GM10266 (cell line): ENCODE measurements around the gene VANGL2.
A peak's percentile ranks its signal among the peaks of the same experiment; 100 is the strongest.

Source experiments
- DNase-seq: peaks from one replicate; pipeline ENCODE4 v3.0.0; 2012; ENCODE audit errors: extremely low spot score
- TF ChIP-seq, protein P1 (sequence below): IDR thresholded peaks from 2 replicates; pipeline ENCODE4 v1.5.1; 2012; ENCODE audit warnings: mild to moderate bottlenecking, low read depth; ENCODE audit not compliant: control insufficient read depth, insufficient read depth; ENCODE audit errors: missing control alignments

VANGL2 gene

DNA sequence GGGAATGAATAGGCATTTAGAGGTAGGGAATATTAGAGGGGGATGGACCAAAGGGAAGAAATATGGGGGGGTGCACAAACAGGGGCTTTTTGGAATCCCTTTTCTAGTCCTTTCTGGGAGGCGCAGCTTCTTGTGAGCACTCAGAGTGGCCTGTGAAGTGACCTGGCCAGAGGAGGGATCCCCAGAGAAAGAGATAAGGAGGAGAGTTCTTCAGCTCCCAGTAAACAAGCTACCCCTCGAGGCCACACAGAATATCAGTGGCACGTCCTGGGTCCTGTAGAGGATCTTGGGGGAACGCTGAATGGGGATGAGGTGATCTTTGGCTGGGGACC lies 19.4 kb downstream of the VANGL2 start:
- TF ChIP-seq, protein P1, sequence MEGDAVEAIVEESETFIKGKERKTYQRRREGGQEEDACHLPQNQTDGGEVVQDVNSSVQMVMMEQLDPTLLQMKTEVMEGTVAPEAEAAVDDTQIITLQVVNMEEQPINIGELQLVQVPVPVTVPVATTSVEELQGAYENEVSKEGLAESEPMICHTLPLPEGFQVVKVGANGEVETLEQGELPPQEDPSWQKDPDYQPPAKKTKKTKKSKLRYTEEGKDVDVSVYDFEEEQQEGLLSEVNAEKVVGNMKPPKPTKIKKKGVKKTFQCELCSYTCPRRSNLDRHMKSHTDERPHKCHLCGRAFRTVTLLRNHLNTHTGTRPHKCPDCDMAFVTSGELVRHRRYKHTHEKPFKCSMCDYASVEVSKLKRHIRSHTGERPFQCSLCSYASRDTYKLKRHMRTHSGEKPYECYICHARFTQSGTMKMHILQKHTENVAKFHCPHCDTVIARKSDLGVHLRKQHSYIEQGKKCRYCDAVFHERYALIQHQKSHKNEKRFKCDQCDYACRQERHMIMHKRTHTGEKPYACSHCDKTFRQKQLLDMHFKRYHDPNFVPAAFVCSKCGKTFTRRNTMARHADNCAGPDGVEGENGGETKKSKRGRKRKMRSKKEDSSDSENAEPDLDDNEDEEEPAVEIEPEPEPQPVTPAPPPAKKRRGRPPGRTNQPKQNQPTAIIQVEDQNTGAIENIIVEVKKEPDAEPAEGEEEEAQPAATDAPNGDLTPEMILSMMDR: no peak
- peak; percentile 6 for DNase-seq

DNA sequence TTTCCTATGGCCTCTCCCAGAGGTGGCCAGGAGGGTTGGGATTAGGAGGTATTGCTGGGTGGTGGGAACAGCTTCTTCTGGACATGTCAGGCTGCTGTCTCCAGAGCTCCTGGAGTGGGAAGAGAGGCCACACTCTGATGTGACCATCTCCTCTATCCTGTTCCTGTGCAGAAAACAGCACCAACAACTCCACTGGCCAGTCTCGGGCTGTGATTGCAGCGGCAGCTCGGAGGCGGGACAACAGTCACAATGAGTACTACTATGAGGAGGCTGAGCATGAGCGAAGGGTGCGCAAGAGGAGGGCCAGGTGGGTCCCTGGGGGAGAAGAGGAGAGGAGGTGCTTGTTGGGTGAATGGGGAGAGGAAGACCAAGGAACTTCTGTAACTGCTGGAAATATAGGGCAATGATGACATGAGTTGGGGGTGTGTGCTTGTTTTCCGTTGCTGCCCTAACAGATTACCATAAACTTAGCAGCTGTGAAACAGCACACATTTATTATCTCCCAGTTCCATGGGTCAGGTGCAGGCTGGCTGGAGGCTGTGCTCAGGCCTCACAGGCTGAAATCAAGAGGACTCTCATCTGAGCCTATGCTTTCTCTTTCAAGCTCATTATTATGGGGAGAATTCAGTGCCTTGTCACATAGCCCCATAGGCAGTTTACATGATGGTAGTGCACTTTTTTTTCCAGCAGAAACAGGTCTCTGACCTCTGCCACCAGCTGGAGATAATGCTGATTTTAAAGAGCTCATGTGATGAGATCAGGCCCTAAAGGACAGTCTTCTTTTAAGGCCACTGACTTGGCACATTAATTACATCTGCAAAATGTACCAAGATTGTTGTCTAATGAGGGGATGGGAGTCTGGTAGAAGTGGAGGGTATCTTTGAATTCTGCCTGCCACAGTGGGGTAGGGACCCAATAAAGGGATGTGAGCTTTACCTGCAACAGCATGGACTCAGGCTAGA lies 20.8 kb downstream of the VANGL2 start:
- TF ChIP-seq, protein P1: no peak
- DNase-seq: peak; percentile 5

DNA sequence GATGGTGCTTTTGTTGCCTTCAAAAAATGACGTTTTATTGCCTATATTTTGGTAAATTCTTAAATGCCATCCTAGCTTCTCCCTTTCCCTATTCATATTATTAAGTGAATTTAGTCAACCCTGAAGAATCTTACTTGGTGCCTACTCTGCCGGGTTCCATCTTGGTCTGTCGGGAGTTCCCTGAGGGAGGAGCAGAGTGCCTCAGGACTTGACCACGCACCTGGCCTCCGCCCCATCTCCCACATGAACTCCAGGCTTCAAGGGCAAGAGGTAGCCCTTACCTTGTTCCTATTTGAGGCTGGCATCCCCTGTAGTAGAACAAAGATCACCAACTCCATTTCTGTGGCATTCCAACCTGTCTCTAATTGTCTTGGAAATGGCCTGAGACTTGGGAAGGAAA lies 21.5 kb downstream of the VANGL2 start:
- no peak for DNase-seq

DNA sequence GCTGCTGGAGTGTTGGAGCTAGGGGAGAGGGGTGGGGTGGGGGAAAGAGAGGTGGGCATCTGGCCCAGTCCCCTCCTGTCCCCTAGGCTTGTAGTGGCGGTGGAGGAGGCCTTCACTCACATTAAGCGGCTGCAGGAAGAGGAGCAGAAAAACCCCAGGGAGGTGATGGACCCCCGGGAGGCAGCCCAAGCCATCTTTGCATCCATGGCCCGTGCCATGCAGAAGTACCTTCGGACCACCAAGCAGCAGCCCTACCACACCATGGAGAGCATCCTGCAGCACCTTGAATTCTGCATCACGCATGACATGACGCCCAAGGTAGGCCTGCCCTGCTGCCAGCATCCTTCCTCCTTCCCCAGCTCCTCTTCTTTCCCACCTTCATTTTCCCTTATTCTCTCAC lies 23.6 kb downstream of the VANGL2 start:
- TF ChIP-seq, protein P1: no peak
- DNase-seq: no peak

More for the DNA sequence above, 21.5 kb downstream of the VANGL2 start:
- TF ChIP-seq, protein P1: no peak

DNA sequence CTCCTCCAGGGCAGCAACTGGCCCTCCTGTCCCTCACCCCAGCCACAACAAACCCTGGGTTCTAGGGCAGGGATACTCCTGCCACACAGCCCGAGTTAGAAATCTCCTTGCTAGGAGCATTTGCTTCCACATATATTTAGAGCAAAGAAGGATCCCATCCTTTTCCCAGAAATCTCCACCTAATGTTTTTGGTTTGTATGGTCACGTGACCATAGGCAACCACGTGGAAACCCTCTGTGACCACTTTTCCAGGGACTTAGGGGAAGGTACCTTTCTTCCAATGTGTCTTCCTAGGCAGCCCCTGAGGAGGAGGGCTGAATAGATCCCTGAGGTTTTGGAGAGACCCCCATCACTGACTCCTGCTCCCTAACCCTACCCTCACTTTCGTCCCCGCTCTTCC lies 25.5 kb downstream of the VANGL2 start:
- DNase-seq: no peak
- TF ChIP-seq, protein P1: no peak

DNA sequence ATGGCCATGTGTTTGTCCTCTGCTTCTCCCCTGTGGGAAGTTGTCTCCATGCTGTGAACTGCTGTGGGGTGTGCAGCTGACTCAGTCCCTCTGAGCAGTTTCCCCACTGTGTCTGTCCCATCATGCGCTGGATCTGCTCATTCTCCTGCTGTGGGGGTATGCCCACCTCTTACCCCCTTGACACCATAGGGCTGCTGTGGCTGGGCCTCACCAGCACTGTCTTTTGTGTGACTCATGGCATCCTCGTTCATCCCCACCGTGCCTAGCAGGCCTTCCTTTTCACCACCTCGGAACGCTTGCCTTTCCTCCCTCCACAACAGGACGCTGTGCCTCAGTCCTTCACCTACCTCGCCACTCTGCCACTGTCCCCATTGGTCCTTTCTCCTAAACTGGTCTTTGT lies 27.3 kb downstream of the VANGL2 start:
- TF ChIP-seq, protein P1: no peak
- no peak for DNase-seq

DNA sequence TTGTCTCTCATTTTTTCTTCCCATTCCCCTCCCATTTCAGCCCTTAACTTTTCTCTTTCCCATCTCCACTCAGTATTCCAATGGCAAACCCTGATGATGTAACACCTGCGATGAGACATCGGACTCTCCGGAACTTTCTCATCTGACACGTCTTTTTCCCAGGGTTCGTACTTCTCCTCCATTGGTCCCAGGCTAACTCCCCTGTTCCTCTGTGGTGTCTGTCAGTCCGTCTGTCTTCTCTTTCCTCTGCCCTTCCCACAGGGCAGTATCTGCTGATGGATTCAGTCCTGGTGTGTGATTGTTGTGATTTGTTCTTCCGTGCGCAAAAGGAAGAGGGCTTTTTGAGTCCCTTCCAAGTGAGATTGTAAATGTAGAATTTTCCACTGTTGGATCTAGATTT lies 27.7 kb downstream of the VANGL2 start:
- TF ChIP-seq, protein P1: no peak
- DNase-seq: no peak
